HepG2 (cell line): ENCODE measurements around the gene SLC8B1. TPM values are rescaled to one million over a fixed set of nuclear protein-coding genes. Genes with fewer than 3 reads are reported as not detected.

Experiments used
- ATF5 ChIP-seq: sonication (generic); formaldehyde crosslinking; IDR thresholded peaks from 2 replicates; pipeline ENCODE4 v1.4.0; 2020; ENCODE audit warnings: mild to moderate bottlenecking, low read depth, missing genetic modification reagents
- ATRX ChIP-seq: sonication (generic); formaldehyde crosslinking; IDR thresholded peaks from 2 replicates; pipeline ENCODE4 v1.4.0; 2020; ENCODE audit warnings: missing genetic modification reagents, borderline replicate concordance
- CBX5 ChIP-seq: sonication (generic); formaldehyde crosslinking; IDR thresholded peaks from 2 replicates; pipeline ENCODE4 v1.4.0; 2020; ENCODE audit warnings: missing genetic modification reagents, borderline replicate concordance
- CHCHD3 ChIP-seq: sonication (generic); formaldehyde crosslinking; IDR thresholded peaks from 2 replicates; pipeline ENCODE4 v1.8.0; 2022; ENCODE audit warnings: mild to moderate bottlenecking, missing genetic modification reagents, moderate library complexity
- CSRNP1 ChIP-seq: sonication (generic); formaldehyde crosslinking; IDR thresholded peaks from 2 replicates; pipeline ENCODE4 v1.8.1; 2023; ENCODE audit warnings: mild to moderate bottlenecking, missing genetic modification reagents
- FOXK1 ChIP-seq: sonication (generic); formaldehyde crosslinking; IDR thresholded peaks from 2 replicates; pipeline ENCODE4 v1.4.0; 2020; ENCODE audit warnings: low read depth, missing genetic modification reagents, borderline replicate concordance
- FOXO4 ChIP-seq: sonication (generic); formaldehyde crosslinking; conservative IDR thresholded peaks from 2 replicates; pipeline ENCODE4 v1.8.1; 2023; ENCODE audit warnings: missing genetic modification reagents
- GATAD1 ChIP-seq: IDR thresholded peaks from 2 replicates; pipeline ENCODE4 v1.6.1; 2016; ENCODE audit warnings: missing genetic modification reagents, missing compliant biosample characterization
- GTF3A ChIP-seq: sonication (generic); formaldehyde crosslinking; conservative IDR thresholded peaks from 2 replicates; pipeline ENCODE4 v1.4.0; 2020; ENCODE audit warnings: mild to moderate bottlenecking, missing genetic modification reagents
- HNF4A ChIP-seq: sonication (generic); formaldehyde crosslinking; IDR thresholded peaks from 2 replicates; pipeline ENCODE4 v1.4.0; 2020; ENCODE audit warnings: missing genetic modification reagents
- NCOA2 ChIP-seq: sonication (generic); formaldehyde crosslinking; IDR thresholded peaks from 2 replicates; pipeline ENCODE4 v1.8.0; 2022; ENCODE audit warnings: inconsistent platforms
- RNF2 ChIP-seq: fragments of 450-650 bp; conservative IDR thresholded peaks from 2 replicates; pipeline ENCODE4 v1.6.1; 2016; ENCODE audit warnings: low read depth
- SMAD9 ChIP-seq: sonication (generic); formaldehyde crosslinking; IDR thresholded peaks from 2 replicates; pipeline ENCODE4 v1.5.1; 2020; ENCODE audit warnings: mild to moderate bottlenecking, missing genetic modification reagents
- SNAPC4 ChIP-seq: sonication (generic); formaldehyde crosslinking; IDR thresholded peaks from 2 replicates; pipeline ENCODE4 v1.4.0; 2020; ENCODE audit warnings: mild to moderate bottlenecking, missing genetic modification reagents
- TFDP1 ChIP-seq: IDR thresholded peaks from 2 replicates; pipeline ENCODE4 v1.6.1; 2016; ENCODE audit warnings: missing compliant biosample characterization, missing genetic modification reagents, borderline replicate concordance
- TRIM24 ChIP-seq: sonication (generic); formaldehyde crosslinking; IDR thresholded peaks from 2 replicates; pipeline ENCODE4 v1.8.0; 2022; ENCODE audit warnings: mild to moderate bottlenecking, missing genetic modification reagents
- ZMAT3 ChIP-seq: sonication (generic); formaldehyde crosslinking; conservative IDR thresholded peaks from 2 replicates; pipeline ENCODE4 v1.7.0; 2021; ENCODE audit warnings: missing genetic modification reagents
- ZNF296 ChIP-seq: sonication (generic); formaldehyde crosslinking; conservative IDR thresholded peaks from 2 replicates; pipeline ENCODE4 v1.5.0; 2020; ENCODE audit warnings: mild to moderate bottlenecking, missing genetic modification reagents
- ZSCAN29 ChIP-seq: sonication (generic); formaldehyde crosslinking; conservative IDR thresholded peaks from 2 replicates; pipeline ENCODE4 v1.4.0; 2020; ENCODE audit warnings: mild to moderate bottlenecking, missing genetic modification reagents
- polyA plus RNA-seq, 8 experiments: library from polyadenylated mRNA; depleted of rRNA in 3 of 8; stranded (reverse) in 7 of 8; unstranded in 1 of 8; fragments of >200 nt; fragmentation: Illumina TruSeq in 4 of 8; extraction: Trizol in 4 of 8; gene quantifications; 2 replicates each; pipeline versions ENCODE4 v1.2.1 to v1.2.3, GENCODE V29; 2011 to 2016; ENCODE audit warnings: low read depth in 4 of 8, missing spikeins in 1 of 8, mixed read lengths in 1 of 8; ENCODE audit not compliant: insufficient read depth in 1 of 8
- total RNA-seq, 5 experiments: library from RNA; depleted of rRNA; stranded (reverse); fragments of >200 nt; fragmentation: Illumina TruSeq; extraction: Trizol; gene quantifications; 2 replicates each; pipeline ENCODE4 v1.2.3, GENCODE V29; 2016; ENCODE audit warnings: low read depth in 1 of 5

The SLC8B1 gene
- total and polyA plus RNA-seq, 2 of the 13 experiments (the other 11 are each of a cell fraction or from before 2014, with no cell fraction given), result 6.8 to 8.0 TPM

- TF ChIP-seq FOXO4 (CRISPR knock-in tag) (no peak), TFDP1 (no peak), CBX5 (0 out of 2 replicates have a peak, but pooled peaks have one; percentile 33), HNF4A (CRISPR knock-in tag) (no peak), ATRX (CRISPR knock-in tag) (no peak), ZSCAN29 (CRISPR knock-in tag) (0 out of 2 replicates have a peak, but pooled peaks have one; percentile 51), FOXK1 (CRISPR knock-in tag) (no peak), GTF3A (CRISPR knock-in tag) (no peak), RNF2 (no peak), ZMAT3 (CRISPR knock-in tag) (no peak), GATAD1 (CRISPR knock-in tag) (no peak), CSRNP1 (CRISPR knock-in tag) (peak; percentile 20; the same call in 1 of the 2 replicates), SNAPC4 (no peak), NCOA2 (CRISPR knock-in tag) (peak; percentile 39; the same call in 1 of the 2 replicates), ATF5 (CRISPR knock-in tag) (no peak), ZNF296 (CRISPR knock-in tag) (no peak), TRIM24 (CRISPR knock-in tag) (no peak), SMAD9 (CRISPR knock-in tag) (no peak), CHCHD3 (CRISPR knock-in tag) (no peak)
These were observed 62.9 kb downstream of the SLC8B1 start (continued) for GRCh38 chr12:113271853-113272561.
